Myocyte (in vitro differentiated cells): ENCODE measurements around the gene ZBTB3. TPM values are rescaled to one million over a fixed set of nuclear protein-coding genes. Genes with fewer than 3 reads are reported as not detected.

Experiments
- microRNA-seq: library from miRNA; unstranded; fragments of <30 nt; microRNA quantifications from one replicate; pipeline ENCODE4, GENCODE V29; 2016
- total RNA-seq: library from RNA; depleted of rRNA; stranded (reverse); fragments of >200 nt; gene quantifications from 2 replicates; pipeline ENCODE4 v1.2.3, GENCODE V29; 2014

ZBTB3 gene
- total RNA-seq, 1 donor from 2014 or later, result 6.6 TPM

Small RNA genes within 50 kb of the gene (microRNA-seq; reads per million reads assigned to microRNA genes)
- gene MIR6514, result 0.97 reads per million
- not detected for gene MIR6748

Other genes with a start within 250 kb of the ZBTB3 start
- gene AHNAK, start 207.4 kb downstream of the ZBTB3 start, total RNA-seq, result 141 and 144 TPM in 2 replicates
- 1,484 and 1,704 TPM in 2 replicates for gene EEF1G, start 180.3 kb downstream of the ZBTB3 start, total RNA-seq
- gene TUT1, start 162.6 kb downstream of the ZBTB3 start, total RNA-seq, result 7.5 and 8.1 TPM in 2 replicates
- gene MTA2, start 152.3 kb downstream of the ZBTB3 start, total RNA-seq, result 66.9 and 72.4 TPM in 2 replicates
- 11.3 and 17.6 TPM in 2 replicates for gene EML3, start 141.4 kb downstream of the ZBTB3 start, total RNA-seq
- 1.5 and 2.8 TPM in 2 replicates for gene ROM1, start 140.9 kb downstream of the ZBTB3 start, total RNA-seq
- 52.6 and 59.8 TPM in 2 replicates for gene B3GAT3, start 132.2 kb downstream of the ZBTB3 start, total RNA-seq
- 168 and 174 TPM in 2 replicates for gene GANAB, start 107.5 kb downstream of the ZBTB3 start, total RNA-seq
- gene INTS5, start 100.9 kb downstream of the ZBTB3 start, total RNA-seq, result 20.6 and 22.4 TPM in 2 replicates
- gene C11orf98, start 89.0 kb downstream of the ZBTB3 start, total RNA-seq, result 32.2 and 40.7 TPM in 2 replicates
- 3.2 and 12.4 TPM in 2 replicates for gene CSKMT, start 88.8 kb downstream of the ZBTB3 start, total RNA-seq
- 5.7 and 6.3 TPM in 2 replicates for gene UQCC3, start 82.5 kb downstream of the ZBTB3 start, total RNA-seq
- gene LBHD1, start 81.9 kb downstream of the ZBTB3 start, total RNA-seq, result 4.5 and 5.0 TPM in 2 replicates
- gene UBXN1, start 75.1 kb downstream of the ZBTB3 start, total RNA-seq, result 123 and 133 TPM in 2 replicates
- 195 and 219 TPM in 2 replicates for gene LRRN4CL, start 64.6 kb downstream of the ZBTB3 start, total RNA-seq
- gene BSCL2, start 46.7 kb downstream of the ZBTB3 start, total RNA-seq, result 40.8 and 49.8 TPM in 2 replicates
- not detected in 2 replicates for gene GNG3, start 46.5 kb downstream of the ZBTB3 start, total RNA-seq
- gene HNRNPUL2, start 26.7 kb downstream of the ZBTB3 start, total RNA-seq, result 8.0 and 8.6 TPM in 2 replicates
- 19.7 and 30.9 TPM in 2 replicates for gene TTC9C, start 25.7 kb downstream of the ZBTB3 start, total RNA-seq
- gene POLR2G, start 7.4 kb upstream of the ZBTB3 start, total RNA-seq, result 67.8 and 69.4 TPM in 2 replicates
- 22.1 and 24.9 TPM in 2 replicates for gene TAF6L, start 17.2 kb upstream of the ZBTB3 start, total RNA-seq
- gene TMEM179B, start 33.2 kb upstream of the ZBTB3 start, total RNA-seq, result 30.9 and 52.2 TPM in 2 replicates
- gene TMEM223, start 37.8 kb upstream of the ZBTB3 start, total RNA-seq, result 23.9 and 33.4 TPM in 2 replicates
- 44.0 and 48.5 TPM in 2 replicates for gene NXF1, start 51.3 kb upstream of the ZBTB3 start, total RNA-seq
- gene STX5, start 77.9 kb upstream of the ZBTB3 start, total RNA-seq, result 25.1 and 27.4 TPM in 2 replicates
- not detected in 2 replicates for gene TEX54, start 78.7 kb upstream of the ZBTB3 start, total RNA-seq
- gene WDR74, start 85.4 kb upstream of the ZBTB3 start, total RNA-seq, result 37.9 and 48.1 TPM in 2 replicates
- 141 and 195 TPM in 2 replicates for gene SLC3A2, start 126.7 kb upstream of the ZBTB3 start, total RNA-seq
- not detected in 2 replicates for gene CHRM1, start 167.2 kb upstream of the ZBTB3 start, total RNA-seq
- not detected in 2 replicates for gene SLC22A6, start 230.8 kb upstream of the ZBTB3 start, total RNA-seq